ENCODE data around the gene RAB1B.

Gene RAB1B

GRCh38 chr11:66291706-66292542 is 23.5 kb downstream of the RAB1B start, which contains the start of gene TMEM151A:
TSS of gene TMEM151A (plus strand) at chr11:66291894. CDS start at chr11:66292014, 120 bp downstream.
- Mint-ChIP-seq H3K9me3 (no peaks in the 10 kb centered on the region), H3K36me3 (ENCODE audit: low read depth) (no peaks in the 10 kb centered on the region), H3K4me3 (peak within 1 kb of the TSS; percentile 86 to 92 (median 89)), H3K27ac (peak within 1 kb of the TSS in 2 of 3 experiments; percentile 8 to 18), H3K4me1 (peaks cover 16% of the 10 kb centered on the region), H3K27me3 (ENCODE audit: low read depth) (peaks cover 61% of the 10 kb centered on the region)
- no peak for TF ChIP-seq CTCF (IDR thresholded peaks at IDR 0.05; ENCODE audit: unreplicated experiment in 3 of 3)

- H3K36me3 Mint-ChIP-seq (ENCODE audit: low read depth) = no peaks in the 10 kb centered on the region
- peaks cover 16% of the 10 kb centered on the region for H3K4me1 Mint-ChIP-seq
- H3K27me3 Mint-ChIP-seq (ENCODE audit: low read depth) = peaks cover 69% of the 10 kb centered on the region
- no peaks in the 10 kb centered on the region for H3K9me3 Mint-ChIP-seq
- no peak for TF ChIP-seq CTCF (IDR thresholded peaks at IDR 0.05; ENCODE audit: unreplicated experiment in 3 of 3)
- H3K27ac Mint-ChIP-seq = no peak overlapping the region
- peak overlapping the region; percentile 30 to 64 (median 51) for H3K4me3 Mint-ChIP-seq
Observed at GRCh38 chr11:66292543-66293332, 24.3 kb downstream of the RAB1B start.

GRCh38 chr11:66293352-66293751 is 24.9 kb downstream of the RAB1B start:
- Mint-ChIP-seq H3K4me3 (peak overlapping the region; percentile 27 to 56 (median 48)), H3K36me3 (ENCODE audit: low read depth) (no peaks in the 10 kb centered on the region), H3K4me1 (peaks cover 16% of the 10 kb centered on the region), H3K27ac (no peak overlapping the region), H3K27me3 (ENCODE audit: low read depth) (peaks cover 74% of the 10 kb centered on the region), H3K9me3 (no peaks in the 10 kb centered on the region)
- TF ChIP-seq CTCF (IDR thresholded peaks at IDR 0.05; ENCODE audit: unreplicated experiment in 3 of 3) = no peak

- Mint-ChIP-seq H3K9me3 (no peaks in the 10 kb centered on the region), H3K4me3 (peak overlapping the region in 1 of 3 experiments; percentile 48), H3K27ac (no peak overlapping the region), H3K36me3 (ENCODE audit: low read depth) (no peaks in the 10 kb centered on the region), H3K4me1 (peaks cover 15% of the 10 kb centered on the region), H3K27me3 (ENCODE audit: low read depth) (peaks cover 75% of the 10 kb centered on the region)
- TF ChIP-seq CTCF (IDR thresholded peaks at IDR 0.05; ENCODE audit: unreplicated experiment in 3 of 3) = no peak
Observed at GRCh38 chr11:66293777-66294625, 25.6 kb downstream of the RAB1B start.

GRCh38 chr11:66294626-66295620 is 26.5 kb downstream of the RAB1B start:
- no peak overlapping the region for H3K4me3 Mint-ChIP-seq
- no peak overlapping the region for H3K27ac Mint-ChIP-seq
- no peaks in the 10 kb centered on the region for H3K36me3 Mint-ChIP-seq (ENCODE audit: low read depth)
- TF ChIP-seq CTCF (IDR thresholded peaks at IDR 0.05; ENCODE audit: unreplicated experiment in 3 of 3) = no peak
- peaks cover 69% of the 10 kb centered on the region for H3K27me3 Mint-ChIP-seq (ENCODE audit: low read depth)
- H3K9me3 Mint-ChIP-seq = no peaks in the 10 kb centered on the region
- H3K4me1 Mint-ChIP-seq = peaks cover 6% of the 10 kb centered on the region
